ENCODE data around the gene CNOT10. TPM values are rescaled to one million over a fixed set of nuclear protein-coding genes. Genes with fewer than 3 reads are reported as not detected.
A peak's percentile ranks its signal among the peaks of the same experiment; 100 is the strongest.

CNOT10 gene
- total RNA-seq, 4 donors from 2014 or later = 22.9 to 49.2 (median 28.4) TPM

- peaks cover 29% of the 10 kb centered on the region for H3K4me1 ChIP-seq
- H3K27me3 ChIP-seq = peaks cover 41% of the 10 kb centered on the region
- WGBS = 64% methylated on average over 6 of the region's 6 CpGs
- H3K36me3 ChIP-seq = no peaks in the 10 kb centered on the region
- TF ChIP-seq POLR2A (IDR thresholded peaks at IDR 0.05) (no peak), EP300 (IDR thresholded peaks at IDR 0.05) (no peak), POLR2AphosphoS5 (IDR thresholded peaks at IDR 0.05) (no peak), CTCF (IDR thresholded peaks at IDR 0.05) (no peak)
- DNase-seq (ENCODE audit: low spot score in 2 of 2) = peak in 1 of 2 donors; percentile 20
- H3K4me3 ChIP-seq = no peak overlapping the region
- H3K9me3 ChIP-seq = no peaks in the 10 kb centered on the region
- no peak overlapping the region for H3K27ac ChIP-seq
Measured at GRCh38 chr3:32814361-32814760, 129.4 kb downstream of the CNOT10 start.

- Histone ChIP-seq H3K27ac (no peak overlapping the region), H3K27me3 (peaks cover 57% of the 10 kb centered on the region), H3K4me1 (peaks cover 29% of the 10 kb centered on the region), H3K4me3 (peak overlapping the region; percentile 56), H3K36me3 (no peaks in the 10 kb centered on the region), H3K9me3 (no peaks in the 10 kb centered on the region)
- peak in 1 of 2 donors; percentile 54 for DNase-seq (ENCODE audit: low spot score in 2 of 2)
- TF ChIP-seq POLR2A (IDR thresholded peaks at IDR 0.05) (no peak), CTCF (IDR thresholded peaks at IDR 0.05) (no peak), POLR2AphosphoS5 (IDR thresholded peaks at IDR 0.05) (no peak), EP300 (IDR thresholded peaks at IDR 0.05) (no peak)
- 29% methylated on average over 21 of the region's 21 CpGs for WGBS
Measured at GRCh38 chr3:32815841-32816438, 131.0 kb downstream of the CNOT10 start.

- no peaks in the 10 kb centered on the region for H3K36me3 ChIP-seq
- 2% methylated on average over 51 of the region's 85 CpGs for WGBS
- TF ChIP-seq CTCF (IDR thresholded peaks at IDR 0.05) = no peak
- TF ChIP-seq POLR2AphosphoS5 (IDR thresholded peaks at IDR 0.05) = no peak
- TF ChIP-seq EP300 (IDR thresholded peaks at IDR 0.05) = no peak
- no peak for TF ChIP-seq POLR2A (IDR thresholded peaks at IDR 0.05)
- DNase-seq (ENCODE audit: low spot score in 2 of 2) = peak in 1 of 2 donors; percentile 74
- H3K27ac ChIP-seq = no peak overlapping the region
- no peaks in the 10 kb centered on the region for H3K9me3 ChIP-seq
- H3K4me1 ChIP-seq = peaks cover 29% of the 10 kb centered on the region
- H3K4me3 ChIP-seq = peak overlapping the region; percentile 56
- H3K27me3 ChIP-seq = peaks cover 64% of the 10 kb centered on the region
Measured at GRCh38 chr3:32816439-32817256, 131.7 kb downstream of the CNOT10 start.

GRCh38 chr3:32817257-32817557, 132.2 kb downstream of the CNOT10 start:
- DNase-seq (ENCODE audit: low spot score in 2 of 2) = peak in 1 of 2 donors; percentile 53
- no peaks in the 10 kb centered on the region for H3K36me3 ChIP-seq
- H3K4me3 ChIP-seq = peak overlapping the region; percentile 56
- no peaks in the 10 kb centered on the region for H3K9me3 ChIP-seq
- no peak overlapping the region for H3K27ac ChIP-seq
- H3K4me1 ChIP-seq = peaks cover 29% of the 10 kb centered on the region
- peaks cover 70% of the 10 kb centered on the region for H3K27me3 ChIP-seq
- no peak for TF ChIP-seq POLR2A (IDR thresholded peaks at IDR 0.05)
- no peak for TF ChIP-seq CTCF (IDR thresholded peaks at IDR 0.05)
- no peak for TF ChIP-seq POLR2AphosphoS5 (IDR thresholded peaks at IDR 0.05)
- no peak for TF ChIP-seq EP300 (IDR thresholded peaks at IDR 0.05)
- 0% methylated on average over 1 of the region's 49 CpGs for WGBS

GRCh38 chr3:32817558-32818228, 132.7 kb downstream of the CNOT10 start, which contains the start of gene TRIM71:
TRIM71 (plus strand) TSS chr3:32817997; CDS start chr3:32818081, 84 bp downstream.
- TF ChIP-seq POLR2A (IDR thresholded peaks at IDR 0.05) (no peak), EP300 (IDR thresholded peaks at IDR 0.05) (no peak), CTCF (IDR thresholded peaks at IDR 0.05) (no peak), POLR2AphosphoS5 (IDR thresholded peaks at IDR 0.05) (no peak)
- Histone ChIP-seq H3K9me3 (no peaks in the 10 kb centered on the region), H3K27me3 (peaks cover 75% of the 10 kb centered on the region), H3K4me3 (peak within 1 kb of the TSS; percentile 56), H3K27ac (no peak within 1 kb of the TSS), H3K4me1 (peaks cover 29% of the 10 kb centered on the region), H3K36me3 (no peaks in the 10 kb centered on the region)
- WGBS = 3% methylated on average over 33 of the region's 59 CpGs
- DNase-seq (ENCODE audit: low spot score in 2 of 2) = peak in 1 of 2 donors; percentile 72

Measured in suprapubic skin (tissue), 4 donors.